Stimulated activated CD4-positive, alpha-beta T cell treated with anti-CD3 and anti-CD28 coated beads, Interleukin-15, amount 100 ng/mL, for 1 hour (primary cell): Measurements from ENCODE around the gene PKNOX2.

Experiments
- DNase-seq, 2 donors: peaks; one replicate each; pipeline ENCODE4 v3.0.0-alpha.2; 2020; ENCODE audit warnings: low read depth in 1 of 2, low spot score in 1 of 2

The PKNOX2 gene

GRCh38 chr11:125258291-125259032 is 93.9 kb downstream of the PKNOX2 start:
- DNase-seq, result no peak

GRCh38 chr11:125261588-125261987 is 97.0 kb downstream of the PKNOX2 start:
- DNase-seq, result no peak

GRCh38 chr11:125262194-125262829 is 97.8 kb downstream of the PKNOX2 start:
- no peak for DNase-seq

- no peak for DNase-seq
Measured at GRCh38 chr11:125262830-125263218, 98.3 kb downstream of the PKNOX2 start.

GRCh38 chr11:125263268-125263790 is 98.8 kb downstream of the PKNOX2 start:
- no peak for DNase-seq

- DNase-seq, result no peak
Measured at GRCh38 chr11:125264100-125265022, 99.8 kb downstream of the PKNOX2 start.

GRCh38 chr11:125267548-125267947 is 103.0 kb downstream of the PKNOX2 start:
- no peak for DNase-seq

GRCh38 chr11:125268611-125269010 is 104.1 kb downstream of the PKNOX2 start:
- DNase-seq, result no peak

- DNase-seq, result no peak
Measured at GRCh38 chr11:125270106-125270505, 105.6 kb downstream of the PKNOX2 start.

GRCh38 chr11:125270711-125271110 is 106.2 kb downstream of the PKNOX2 start:
- DNase-seq, result no peak

- DNase-seq, result no peak
Measured at GRCh38 chr11:125271483-125272091, 107.0 kb downstream of the PKNOX2 start.

- no peak for DNase-seq
Measured at GRCh38 chr11:125272092-125272491, 107.5 kb downstream of the PKNOX2 start.

GRCh38 chr11:125272821-125273220 is 108.3 kb downstream of the PKNOX2 start:
- no peak for DNase-seq

GRCh38 chr11:125273519-125274000 is 109.0 kb downstream of the PKNOX2 start:
- no peak for DNase-seq

- no peak for DNase-seq
Measured at GRCh38 chr11:125274309-125274708, 109.8 kb downstream of the PKNOX2 start.

- no peak for DNase-seq
Measured at GRCh38 chr11:125274774-125275173, 110.2 kb downstream of the PKNOX2 start.

- no peak for DNase-seq
Measured at GRCh38 chr11:125275905-125276618, 111.5 kb downstream of the PKNOX2 start.

- DNase-seq, result no peak
Measured at GRCh38 chr11:125276619-125276976, 112.0 kb downstream of the PKNOX2 start.

GRCh38 chr11:125279676-125280418 is 115.3 kb downstream of the PKNOX2 start:
- no peak for DNase-seq

- no peak for DNase-seq
Measured at GRCh38 chr11:125280646-125281045, 116.1 kb downstream of the PKNOX2 start.
